Bronchial epithelial cell (primary cell): ENCODE data around the gene ROBO3. TPM values are rescaled to one million over a fixed set of nuclear protein-coding genes. Genes with fewer than 3 reads are reported as not detected.
A peak's percentile ranks its signal among the peaks of the same experiment; 100 is the strongest.

ENCODE experiments used
- DNase-seq: peaks from one replicate; pipeline ENCODE4 v3.0.0-alpha.2; 2010; ENCODE audit warnings: low read depth
- FAIRE-seq: peaks from 2 replicates; lab custom pipeline; 2011; peaks lifted over from hg19 to GRCh38; lab: Jason Lieb, UNC
- H3K27me3 ChIP-seq: 2 replicates; pipeline ENCODE4 v1.5.1; 2011; ENCODE audit warnings: low read length; ENCODE audit not compliant: control insufficient read depth, insufficient read depth
- H3K36me3 ChIP-seq: 2 replicates; pipeline ENCODE4 v1.5.1; 2011; ENCODE audit warnings: low read length; ENCODE audit not compliant: control insufficient read depth, insufficient read depth
- H3K4me3 ChIP-seq: 2 replicates; pipeline ENCODE4 v1.5.1; 2011; ENCODE audit warnings: mild to moderate bottlenecking, low read depth, low read length, control low read depth
- total RNA-seq: library from RNA; depleted of rRNA; stranded (reverse); fragments of >200 nt; gene quantifications from 2 replicates; pipeline ENCODE4 v1.2.1, GENCODE V29; 2014
- TF ChIP-seq, protein P1 (sequence below): IDR thresholded peaks from 2 replicates; pipeline ENCODE4 v1.5.1; 2011; ENCODE audit warnings: mild to moderate bottlenecking, moderate library complexity, low read length, control low read depth, inconsistent platforms; ENCODE audit not compliant: insufficient read depth, severe bottlenecking

ROBO3 gene
- total RNA-seq, 1 donor from 2014 or later, result 29.5 TPM

DNA sequence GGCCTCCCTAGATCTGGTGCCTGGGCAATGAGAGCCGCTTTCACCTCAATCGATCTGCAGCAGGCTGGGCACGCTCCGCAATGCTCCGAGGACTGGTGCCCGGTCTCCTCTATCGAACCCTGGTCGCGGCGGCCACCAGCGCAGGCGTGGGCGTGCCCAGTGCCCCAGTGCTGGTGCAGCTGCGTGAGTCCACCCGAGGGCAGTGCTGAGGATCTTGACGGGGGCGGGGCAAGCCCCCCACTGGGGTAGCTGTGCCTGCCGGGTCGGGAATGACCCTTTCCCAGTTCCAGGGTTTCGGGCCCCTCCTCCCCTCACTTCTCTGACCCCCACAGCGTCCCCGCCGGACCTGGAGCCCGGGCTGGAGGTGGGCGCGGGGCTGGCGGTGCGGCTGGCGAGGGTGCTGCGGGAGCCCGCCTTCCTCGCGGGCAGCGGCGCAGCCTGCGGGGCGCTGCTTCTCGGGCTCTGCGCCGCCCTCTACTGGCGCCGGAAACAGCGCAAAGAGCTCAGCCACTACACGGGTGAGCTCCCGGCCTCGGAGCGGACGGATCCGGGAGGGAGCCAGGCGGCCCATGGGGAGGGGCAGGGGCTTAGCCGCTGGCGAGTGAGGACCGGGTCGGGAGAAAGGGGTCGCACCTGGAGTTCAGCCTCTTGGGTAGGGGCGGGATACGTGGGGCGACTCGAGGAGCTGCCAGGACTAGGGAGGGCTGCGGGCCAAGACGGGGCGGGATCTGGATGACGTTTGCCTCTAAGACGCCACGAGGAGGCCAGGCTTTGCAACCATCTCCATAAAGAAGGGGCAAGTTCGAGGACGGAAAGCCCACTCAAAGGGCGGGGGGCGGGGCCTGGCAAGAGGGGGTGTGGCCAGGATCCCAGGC lies 10.9 kb downstream of the ROBO3 start:
- H3K36me3 ChIP-seq, result peaks cover 2% of the 10 kb centered on the region
- FAIRE-seq, result no peak
- peak; percentile 83 for DNase-seq
- TF ChIP-seq, protein P1, sequence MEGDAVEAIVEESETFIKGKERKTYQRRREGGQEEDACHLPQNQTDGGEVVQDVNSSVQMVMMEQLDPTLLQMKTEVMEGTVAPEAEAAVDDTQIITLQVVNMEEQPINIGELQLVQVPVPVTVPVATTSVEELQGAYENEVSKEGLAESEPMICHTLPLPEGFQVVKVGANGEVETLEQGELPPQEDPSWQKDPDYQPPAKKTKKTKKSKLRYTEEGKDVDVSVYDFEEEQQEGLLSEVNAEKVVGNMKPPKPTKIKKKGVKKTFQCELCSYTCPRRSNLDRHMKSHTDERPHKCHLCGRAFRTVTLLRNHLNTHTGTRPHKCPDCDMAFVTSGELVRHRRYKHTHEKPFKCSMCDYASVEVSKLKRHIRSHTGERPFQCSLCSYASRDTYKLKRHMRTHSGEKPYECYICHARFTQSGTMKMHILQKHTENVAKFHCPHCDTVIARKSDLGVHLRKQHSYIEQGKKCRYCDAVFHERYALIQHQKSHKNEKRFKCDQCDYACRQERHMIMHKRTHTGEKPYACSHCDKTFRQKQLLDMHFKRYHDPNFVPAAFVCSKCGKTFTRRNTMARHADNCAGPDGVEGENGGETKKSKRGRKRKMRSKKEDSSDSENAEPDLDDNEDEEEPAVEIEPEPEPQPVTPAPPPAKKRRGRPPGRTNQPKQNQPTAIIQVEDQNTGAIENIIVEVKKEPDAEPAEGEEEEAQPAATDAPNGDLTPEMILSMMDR, result peak; percentile 87
- H3K4me3 ChIP-seq, result peak overlapping the region; percentile 57
- H3K27me3 ChIP-seq, result peaks cover 5% of the 10 kb centered on the region

DNA sequence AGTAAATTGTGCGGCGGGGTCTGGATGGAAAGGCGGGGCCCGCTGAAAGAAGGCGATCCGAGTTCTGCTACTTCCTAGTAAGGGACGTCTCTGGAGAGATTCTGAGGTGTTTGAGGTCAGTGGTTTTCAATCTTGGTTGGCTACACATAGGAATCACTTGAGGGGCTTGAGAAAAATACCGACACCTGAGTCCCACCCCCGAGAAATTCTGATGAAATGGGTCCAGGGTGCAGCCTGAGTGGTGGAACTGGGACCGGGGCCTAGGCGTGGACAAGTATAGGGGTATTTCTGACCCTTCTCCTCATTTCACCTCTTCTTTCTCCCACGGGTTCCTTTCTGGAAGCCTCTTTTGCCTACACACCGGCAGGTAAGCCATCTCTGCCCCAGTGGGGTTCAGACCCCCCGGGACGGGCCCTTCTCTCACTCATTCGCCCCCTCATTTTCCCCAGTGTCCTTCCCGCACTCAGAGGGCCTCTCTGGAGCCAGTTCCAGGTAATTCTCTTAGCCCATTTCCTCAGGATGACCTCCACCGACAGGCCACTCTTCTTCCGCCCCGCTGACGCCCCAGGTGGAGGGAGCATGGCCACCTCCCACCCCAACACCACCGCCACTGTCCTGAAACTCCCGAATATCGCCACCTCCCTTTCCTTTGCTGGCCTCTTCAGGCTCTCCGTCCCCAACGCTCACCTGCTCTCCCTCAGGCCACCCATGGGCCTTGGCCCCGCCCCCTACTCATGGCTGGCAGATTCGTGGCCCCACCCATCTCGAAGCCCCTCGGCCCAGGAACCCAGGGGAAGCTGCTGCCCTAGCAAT lies 11.8 kb downstream of the ROBO3 start:
- no peak for DNase-seq
- H3K36me3 ChIP-seq, result peaks cover 2% of the 10 kb centered on the region
- TF ChIP-seq, protein P1, result no peak
- no peak for FAIRE-seq
- H3K27me3 ChIP-seq, result peaks cover 5% of the 10 kb centered on the region
- peak overlapping the region; percentile 57 for H3K4me3 ChIP-seq

DNA sequence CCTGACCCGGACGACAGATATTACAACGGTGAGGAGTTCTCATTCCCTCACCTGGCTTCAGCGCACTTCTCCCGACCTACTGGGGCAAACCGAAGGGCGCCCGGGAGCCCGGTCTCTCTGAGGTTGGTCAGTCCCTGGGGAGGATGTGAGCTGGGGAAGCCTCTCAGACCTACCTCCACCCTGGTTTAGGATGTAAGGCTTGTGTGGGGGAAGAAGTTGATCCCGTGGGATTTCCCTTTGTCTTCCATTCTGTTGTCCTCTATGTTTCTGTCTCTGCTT lies 12.3 kb downstream of the ROBO3 start:
- H3K4me3 ChIP-seq, result peak overlapping the region; percentile 57
- DNase-seq (no peak), FAIRE-seq (no peak)
- TF ChIP-seq, protein P1, result no peak
- peaks cover 2% of the 10 kb centered on the region for H3K36me3 ChIP-seq
- H3K27me3 ChIP-seq, result peaks cover 5% of the 10 kb centered on the region

DNA sequence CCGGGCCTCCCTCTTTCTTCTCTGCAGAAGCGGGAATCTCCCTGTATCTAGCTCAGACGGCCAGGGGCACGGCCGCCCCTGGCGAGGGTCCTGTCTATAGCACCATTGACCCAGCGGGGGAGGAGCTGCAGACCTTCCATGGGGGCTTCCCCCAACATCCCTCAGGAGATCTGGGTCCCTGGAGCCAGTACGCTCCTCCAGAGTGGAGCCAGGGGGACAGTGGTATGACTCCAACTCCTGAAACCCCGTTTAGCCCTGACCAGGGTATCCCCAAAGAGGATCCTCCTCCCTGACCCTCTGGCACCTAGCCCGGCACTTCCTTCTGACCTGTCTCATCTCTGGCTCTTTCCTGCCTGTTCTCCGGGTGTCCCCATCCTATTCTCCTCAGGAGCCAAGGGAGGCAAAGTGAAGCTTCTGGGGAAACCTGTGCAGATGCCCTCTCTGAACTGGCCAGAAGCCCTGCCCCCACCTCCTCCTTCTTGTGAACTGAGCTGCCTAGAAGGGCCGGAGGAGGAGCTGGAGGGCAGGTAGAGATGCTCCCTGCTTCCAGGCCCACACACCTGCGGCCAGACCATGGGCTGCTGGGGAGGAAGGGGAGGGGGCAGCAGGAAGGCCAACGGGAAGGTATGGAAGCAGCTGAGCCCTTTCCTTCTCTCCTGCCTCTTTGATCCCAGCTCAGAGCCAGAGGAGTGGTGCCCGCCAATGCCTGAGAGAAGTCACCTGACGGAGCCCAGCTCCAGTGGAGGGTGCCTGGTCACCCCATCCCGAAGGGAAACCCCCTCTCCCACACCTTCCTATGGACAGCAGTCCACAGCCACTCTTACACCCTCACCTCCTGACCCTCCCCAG lies 12.9 kb downstream of the ROBO3 start:
- H3K4me3 ChIP-seq, result peak overlapping the region; percentile 57
- no peak for FAIRE-seq
- H3K36me3 ChIP-seq, result peaks cover 2% of the 10 kb centered on the region
- H3K27me3 ChIP-seq, result peaks cover under 1% of the 10 kb centered on the region
- no peak for DNase-seq
- TF ChIP-seq, protein P1, result no peak

DNA sequence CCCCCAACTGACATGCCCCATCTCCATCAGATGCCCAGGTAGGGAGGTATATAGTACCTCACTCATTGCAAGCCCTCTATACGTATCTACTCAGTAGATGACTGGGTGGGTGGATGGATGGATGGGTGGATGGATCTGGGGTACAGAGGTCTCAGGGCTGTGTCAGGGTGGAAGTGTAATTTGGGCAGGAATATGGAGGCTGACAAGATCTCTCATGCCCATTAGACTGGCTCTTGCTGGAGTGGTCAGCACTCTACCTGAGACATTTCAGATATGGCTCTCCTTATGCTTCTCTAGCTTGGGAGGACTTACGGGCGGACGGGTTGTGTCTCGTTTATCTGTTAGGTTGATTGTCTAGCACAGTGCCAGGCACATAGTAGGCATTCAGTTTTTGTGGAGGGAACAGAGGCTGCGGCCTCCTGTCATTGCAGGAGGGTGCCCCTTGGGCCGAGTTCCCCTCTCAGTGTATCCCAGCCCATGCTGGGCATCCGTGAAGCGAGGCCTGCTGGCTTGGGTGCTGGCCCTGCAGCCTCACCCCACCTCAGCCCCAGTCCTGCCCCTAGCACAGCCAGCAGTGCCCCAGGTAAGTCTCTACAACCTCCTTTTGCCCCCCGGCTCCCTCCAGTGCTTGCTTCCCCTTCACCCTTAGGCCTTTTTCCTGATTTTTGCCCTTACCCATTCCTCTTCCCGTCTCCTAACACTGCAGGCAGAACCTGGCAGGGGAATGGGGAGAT lies 13.7 kb downstream of the ROBO3 start:
- TF ChIP-seq, protein P1, result no peak
- no peak overlapping the region for H3K4me3 ChIP-seq
- H3K36me3 ChIP-seq, result peaks cover 2% of the 10 kb centered on the region
- no peaks in the 10 kb centered on the region for H3K27me3 ChIP-seq
- FAIRE-seq, result no peak
- no peak for DNase-seq
